ENCODE results near the gene TECTA.
"Not testable (repeated sequence)": the region's sequence is repeated elsewhere in the genome, so short reads cannot be mapped to it uniquely, and the experiment has no call there.

The TECTA gene

GRCh38 chr11:121236115-121237001 is 135.3 kb downstream of the TECTA start:
- DNase-seq, result peak; percentile 22

- not testable (repeated sequence) for DNase-seq
Measured at GRCh38 chr11:121237247-121237646, 136.2 kb downstream of the TECTA start.

- DNase-seq, result no peak
Measured at GRCh38 chr11:121237686-121238658, 136.9 kb downstream of the TECTA start.

GRCh38 chr11:121238956-121239355 is 137.9 kb downstream of the TECTA start:
- no peak for DNase-seq

GRCh38 chr11:121240001-121240400 is 139.0 kb downstream of the TECTA start:
- not testable (repeated sequence) for DNase-seq

DNA sequence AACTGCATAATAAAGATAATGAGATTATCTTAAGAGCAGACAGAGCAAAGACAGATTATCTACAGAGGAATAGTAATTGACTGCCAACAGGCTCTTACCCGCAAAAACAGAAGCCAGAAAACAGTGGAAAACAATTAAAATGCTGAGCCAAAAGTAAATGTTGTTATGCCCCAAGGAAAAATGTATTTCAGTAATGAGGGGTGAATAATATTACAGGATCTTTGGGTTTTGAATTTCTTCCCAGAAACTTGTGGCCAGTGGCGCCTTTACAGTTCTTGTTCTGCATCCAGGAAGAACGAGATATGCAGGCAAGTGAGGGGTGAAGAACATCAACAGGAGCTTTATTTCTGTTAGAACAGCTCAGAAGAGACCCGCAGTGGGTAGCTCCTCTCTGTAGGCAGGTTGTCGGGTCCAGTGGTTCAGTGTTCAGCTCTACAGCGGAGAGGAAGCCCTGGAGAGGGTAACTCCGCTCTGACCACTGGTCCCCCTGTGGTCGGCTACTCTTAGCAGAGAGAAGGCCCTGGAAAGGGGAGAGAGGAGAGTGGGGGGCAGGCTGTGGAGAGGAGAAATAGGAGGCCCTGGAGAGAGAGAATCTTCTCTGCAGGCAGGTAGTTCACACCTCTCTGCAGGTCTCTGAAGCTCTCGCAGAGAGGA is 139.7 kb downstream of the TECTA start:
- DNase-seq, result no peak

Data from NCI-H2227 treated with DMSO at 0.1 percent for 48 hours (cell line).